ENCODE data around the gene GOLGA1.

The GOLGA1 gene

GRCh38 chr9:124940894-124941678 lies at the start of gene GOLGA1:
GOLGA1 (minus strand) TSS chr9:124941083; CDS start chr9:124938711, 2,372 bp downstream.
- peak within 1 kb of the TSS; percentile 88 for H3K4me3 ChIP-seq (ENCODE audit: low read depth, low read length)
- TF ChIP-seq CTCF (IDR thresholded peaks at IDR 0.05; ENCODE audit: low read depth, low read length): no peak

- no peak for TF ChIP-seq CTCF (IDR thresholded peaks at IDR 0.05; ENCODE audit: low read depth, low read length)
- H3K4me3 ChIP-seq (ENCODE audit: low read depth, low read length): no peak overlapping the region
Observed at GRCh38 chr9:124983698-124984097, 42.8 kb upstream of the GOLGA1 start.

- TF ChIP-seq CTCF (IDR thresholded peaks at IDR 0.05; ENCODE audit: low read depth, low read length): no peak
- H3K4me3 ChIP-seq (ENCODE audit: low read depth, low read length): no peak overlapping the region
Observed at GRCh38 chr9:124980431-124980830, 39.5 kb upstream of the GOLGA1 start.

GRCh38 chr9:124975131-124975530 lies 34.2 kb upstream of the GOLGA1 start:
- no peak for TF ChIP-seq CTCF (IDR thresholded peaks at IDR 0.05; ENCODE audit: low read depth, low read length)
- H3K4me3 ChIP-seq (ENCODE audit: low read depth, low read length): no peak overlapping the region

GRCh38 chr9:124973807-124974206 lies 32.9 kb upstream of the GOLGA1 start:
- TF ChIP-seq CTCF (IDR thresholded peaks at IDR 0.05; ENCODE audit: low read depth, low read length): no peak
- H3K4me3 ChIP-seq (ENCODE audit: low read depth, low read length): no peak overlapping the region

GRCh38 chr9:124972241-124972770 lies 31.4 kb upstream of the GOLGA1 start:
- no peak for TF ChIP-seq CTCF (IDR thresholded peaks at IDR 0.05; ENCODE audit: low read depth, low read length)
- no peak overlapping the region for H3K4me3 ChIP-seq (ENCODE audit: low read depth, low read length)

GRCh38 chr9:124969401-124969800 lies 28.5 kb upstream of the GOLGA1 start:
- no peak for TF ChIP-seq CTCF (IDR thresholded peaks at IDR 0.05; ENCODE audit: low read depth, low read length)
- no peak overlapping the region for H3K4me3 ChIP-seq (ENCODE audit: low read depth, low read length)
